GM10847 (cell line): ENCODE results near the gene CSE1L.

Experiments
- POLR2A ChIP-seq: IDR thresholded peaks from 2 replicates; pipeline ENCODE4 v1.6.1; 2011; ENCODE audit not compliant: insufficient read length; ENCODE audit errors: extremely low read depth

The CSE1L gene, protein sequence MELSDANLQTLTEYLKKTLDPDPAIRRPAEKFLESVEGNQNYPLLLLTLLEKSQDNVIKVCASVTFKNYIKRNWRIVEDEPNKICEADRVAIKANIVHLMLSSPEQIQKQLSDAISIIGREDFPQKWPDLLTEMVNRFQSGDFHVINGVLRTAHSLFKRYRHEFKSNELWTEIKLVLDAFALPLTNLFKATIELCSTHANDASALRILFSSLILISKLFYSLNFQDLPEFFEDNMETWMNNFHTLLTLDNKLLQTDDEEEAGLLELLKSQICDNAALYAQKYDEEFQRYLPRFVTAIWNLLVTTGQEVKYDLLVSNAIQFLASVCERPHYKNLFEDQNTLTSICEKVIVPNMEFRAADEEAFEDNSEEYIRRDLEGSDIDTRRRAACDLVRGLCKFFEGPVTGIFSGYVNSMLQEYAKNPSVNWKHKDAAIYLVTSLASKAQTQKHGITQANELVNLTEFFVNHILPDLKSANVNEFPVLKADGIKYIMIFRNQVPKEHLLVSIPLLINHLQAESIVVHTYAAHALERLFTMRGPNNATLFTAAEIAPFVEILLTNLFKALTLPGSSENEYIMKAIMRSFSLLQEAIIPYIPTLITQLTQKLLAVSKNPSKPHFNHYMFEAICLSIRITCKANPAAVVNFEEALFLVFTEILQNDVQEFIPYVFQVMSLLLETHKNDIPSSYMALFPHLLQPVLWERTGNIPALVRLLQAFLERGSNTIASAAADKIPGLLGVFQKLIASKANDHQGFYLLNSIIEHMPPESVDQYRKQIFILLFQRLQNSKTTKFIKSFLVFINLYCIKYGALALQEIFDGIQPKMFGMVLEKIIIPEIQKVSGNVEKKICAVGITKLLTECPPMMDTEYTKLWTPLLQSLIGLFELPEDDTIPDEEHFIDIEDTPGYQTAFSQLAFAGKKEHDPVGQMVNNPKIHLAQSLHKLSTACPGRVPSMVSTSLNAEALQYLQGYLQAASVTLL

DNA sequence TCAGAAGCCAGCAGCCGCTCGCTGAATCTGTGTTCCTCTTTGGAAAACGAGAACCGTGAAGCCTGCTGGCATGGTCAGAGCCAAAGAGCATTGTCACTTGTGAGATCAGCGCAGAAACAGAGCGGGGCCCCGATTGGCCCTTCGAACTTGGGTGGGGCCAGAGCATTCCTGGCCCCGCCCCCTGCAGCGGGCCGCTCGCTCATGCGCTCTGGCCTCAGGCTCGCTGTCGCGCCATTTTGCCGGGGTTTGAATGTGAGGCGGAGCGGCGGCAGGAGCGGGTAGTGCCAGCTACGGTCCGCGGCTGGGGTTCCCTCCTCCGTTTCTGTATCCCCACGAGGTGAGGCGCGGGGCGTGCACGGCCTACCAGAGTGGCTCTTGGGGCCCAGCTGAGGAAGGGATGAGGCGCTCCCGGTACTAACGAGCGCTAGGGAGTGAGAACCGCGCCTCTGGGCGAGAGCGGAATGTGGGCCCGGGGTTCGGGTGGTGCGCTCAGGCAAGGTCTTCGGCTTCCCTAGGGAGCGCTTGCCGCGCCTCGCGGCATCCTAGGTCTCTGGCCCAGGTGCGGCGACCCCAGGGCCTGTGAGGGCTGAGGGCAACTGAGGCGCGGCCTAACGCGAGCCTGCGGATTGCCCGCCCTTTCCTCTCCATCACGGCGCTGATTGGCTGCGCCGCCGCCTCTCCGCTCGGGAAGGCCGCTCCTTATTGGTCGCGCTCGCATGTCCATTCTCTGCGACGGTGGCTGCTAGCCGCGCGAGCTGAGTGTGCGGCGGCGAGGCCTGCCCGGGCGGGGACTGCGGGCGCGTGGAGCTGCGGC, at the start of gene CSE1L:
Gene CSE1L (plus strand): TSS at position 226 of the 814 bp plus-strand sequence. CDS start 12,152 bp downstream, outside the sequence.
- peak; percentile 77 for TF ChIP-seq POLR2A

DNA sequence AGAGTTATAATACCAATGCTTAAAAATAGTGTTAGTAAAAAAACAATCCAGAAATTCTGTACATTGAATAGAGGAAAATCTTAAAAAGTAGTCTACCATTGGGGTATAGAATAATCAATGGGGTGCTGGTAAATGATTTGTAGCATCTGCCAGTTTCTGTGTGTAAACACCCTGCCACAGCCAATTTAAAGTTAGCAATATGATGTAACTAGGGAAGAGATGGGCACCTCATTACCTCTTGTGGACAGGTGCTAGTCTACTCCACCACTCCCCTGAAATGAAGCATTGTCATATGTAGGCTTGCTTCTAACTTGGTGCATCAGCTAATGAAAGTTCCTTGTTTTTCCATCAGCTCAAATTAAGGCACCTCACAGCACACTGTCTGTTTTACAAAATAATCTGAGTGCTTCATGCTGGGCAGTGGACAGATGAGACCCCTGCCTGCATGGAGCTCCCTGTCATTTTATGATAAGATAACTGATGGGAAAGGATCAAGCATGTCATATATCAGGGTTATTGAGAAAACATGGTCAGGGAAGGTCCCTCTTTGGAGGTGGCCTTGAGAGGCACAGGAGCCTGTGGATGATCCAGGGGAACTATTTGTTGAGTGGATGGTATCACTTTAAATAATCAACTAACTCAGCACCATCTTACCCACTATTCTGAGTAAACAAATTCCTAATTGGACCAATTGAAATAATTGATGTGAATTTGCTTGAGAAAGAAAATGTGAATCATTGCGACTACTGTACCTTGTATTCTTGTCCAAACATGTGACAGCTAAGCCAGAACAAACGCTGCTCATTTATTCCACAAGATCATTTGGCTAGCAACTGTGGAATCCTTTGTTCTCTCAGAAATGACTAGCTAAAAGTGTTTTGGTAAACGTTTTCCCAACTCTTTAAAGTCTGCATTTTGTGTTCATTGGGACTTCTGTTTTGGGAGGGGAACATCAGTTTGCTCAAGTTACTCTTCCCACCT, 45.9 kb upstream of the CSE1L start:
- no peak for TF ChIP-seq POLR2A

DNA sequence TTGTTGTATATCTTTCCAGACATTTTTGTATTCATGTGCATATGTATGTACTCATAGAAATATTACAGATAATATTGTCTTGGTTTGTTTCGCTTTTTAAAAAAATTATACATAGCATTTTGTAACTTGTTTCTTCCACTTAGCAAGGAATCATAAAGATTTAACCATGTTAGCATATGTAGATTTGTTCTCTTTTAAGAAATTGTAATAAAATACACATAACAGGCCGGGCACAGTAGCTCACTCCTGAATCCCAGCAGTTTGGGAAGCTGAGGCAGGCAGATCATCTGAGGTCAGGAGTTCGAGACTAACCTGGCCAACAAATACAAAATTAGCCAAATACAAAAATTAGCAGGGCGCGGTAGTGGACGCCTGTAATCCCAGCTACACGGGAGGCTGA, 44.4 kb upstream of the CSE1L start:
- TF ChIP-seq POLR2A: no peak

DNA sequence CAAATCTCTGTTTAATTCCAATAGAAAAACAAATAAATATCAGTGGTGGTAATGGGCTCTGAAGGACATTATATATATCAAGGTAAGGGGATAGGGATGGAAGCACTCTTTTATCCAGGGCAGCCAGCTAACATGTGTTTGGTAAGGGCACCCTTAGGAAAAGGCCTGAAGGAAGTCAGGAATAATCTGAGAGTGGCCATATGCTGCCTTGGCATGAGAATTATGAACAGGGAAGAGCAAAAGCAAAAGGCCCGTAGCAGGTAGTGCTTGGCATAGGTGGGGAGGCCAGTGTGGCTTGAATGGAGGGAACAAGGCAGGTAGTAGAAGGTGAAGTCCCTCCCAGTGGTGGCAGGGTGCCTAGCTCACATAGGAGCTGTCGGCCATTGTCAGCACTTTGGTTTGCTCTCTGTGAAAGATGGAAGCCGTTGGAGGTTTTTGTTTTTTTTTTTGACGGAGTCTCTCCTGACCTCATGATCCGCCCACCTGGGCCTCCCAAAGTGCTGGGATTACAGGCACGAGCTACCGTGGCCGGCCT, 39.6 kb upstream of the CSE1L start:
- no peak for TF ChIP-seq POLR2A

DNA sequence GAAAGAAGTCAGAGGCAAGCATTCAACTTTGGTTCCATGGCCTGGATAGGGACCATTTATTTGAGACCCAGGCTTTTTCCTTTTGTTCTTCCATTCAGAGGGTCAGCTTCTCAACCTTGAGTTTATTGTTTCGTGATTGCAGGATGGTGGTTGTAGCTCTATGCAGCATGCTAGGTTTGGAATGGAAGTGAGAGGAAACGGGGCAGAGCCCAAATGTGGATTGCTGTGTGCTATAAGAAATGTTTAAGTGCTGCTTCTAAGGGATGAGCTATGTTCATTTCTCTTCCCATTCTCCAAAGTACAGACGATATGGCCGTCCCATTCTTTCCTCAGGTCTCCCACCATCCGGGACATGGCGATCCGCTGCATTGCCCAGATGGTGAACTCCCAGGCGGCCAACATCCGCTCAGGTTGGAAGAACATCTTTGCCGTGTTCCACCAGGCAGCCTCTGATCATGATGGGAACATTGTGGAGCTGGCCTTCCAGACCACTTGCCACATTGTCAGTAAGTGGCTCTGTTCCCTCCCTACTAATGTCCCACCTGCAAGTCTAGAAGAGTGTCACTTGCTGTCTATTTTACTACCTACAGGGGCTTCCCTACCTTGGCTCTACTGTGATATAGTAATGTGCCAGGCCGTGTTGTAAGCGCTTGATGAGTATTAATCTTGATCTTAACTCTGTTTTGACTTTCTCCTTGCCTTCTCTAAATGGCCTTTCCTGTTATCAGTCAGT, 36.0 kb upstream of the CSE1L start:
- no peak for TF ChIP-seq POLR2A

DNA sequence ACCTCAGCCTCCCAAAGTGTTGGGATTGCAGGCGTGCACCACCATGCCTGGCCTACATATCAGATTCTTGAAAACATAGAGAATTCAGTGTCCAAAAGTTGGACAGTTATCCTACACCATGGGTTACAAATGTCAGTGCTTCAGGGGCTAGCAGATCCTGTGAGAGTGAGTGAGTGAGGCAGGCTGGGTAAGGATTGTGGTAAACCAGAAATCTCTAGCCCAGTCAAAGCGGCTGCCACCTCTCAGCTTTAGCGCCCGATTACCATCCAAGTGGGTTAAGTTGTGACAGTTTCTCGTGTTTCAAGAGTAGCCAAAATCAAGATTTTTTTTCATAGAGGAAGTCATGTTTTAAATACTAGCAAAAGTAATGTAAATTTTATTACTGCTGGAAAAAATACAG, 21.9 kb upstream of the CSE1L start:
- TF ChIP-seq POLR2A: no peak

DNA sequence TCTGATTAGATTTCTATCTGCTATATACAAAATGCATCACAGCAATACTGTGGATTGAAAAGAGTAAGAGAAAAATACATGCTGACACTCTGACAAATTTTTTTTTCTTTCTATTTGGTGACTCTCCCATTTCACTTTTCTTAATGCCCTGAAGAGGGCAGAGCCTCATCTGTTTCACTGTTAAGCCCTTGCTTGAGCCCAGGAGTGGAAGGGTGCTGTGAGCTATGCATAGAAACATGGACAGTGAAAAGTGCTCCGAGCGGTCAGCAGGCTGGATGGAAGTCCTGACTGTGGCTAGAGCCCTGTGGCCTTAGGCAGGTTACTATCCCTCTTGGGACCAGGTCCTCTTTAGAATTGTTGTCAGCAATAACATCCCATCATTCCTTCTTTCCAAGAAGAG, 17.4 kb upstream of the CSE1L start:
- no peak for TF ChIP-seq POLR2A

DNA sequence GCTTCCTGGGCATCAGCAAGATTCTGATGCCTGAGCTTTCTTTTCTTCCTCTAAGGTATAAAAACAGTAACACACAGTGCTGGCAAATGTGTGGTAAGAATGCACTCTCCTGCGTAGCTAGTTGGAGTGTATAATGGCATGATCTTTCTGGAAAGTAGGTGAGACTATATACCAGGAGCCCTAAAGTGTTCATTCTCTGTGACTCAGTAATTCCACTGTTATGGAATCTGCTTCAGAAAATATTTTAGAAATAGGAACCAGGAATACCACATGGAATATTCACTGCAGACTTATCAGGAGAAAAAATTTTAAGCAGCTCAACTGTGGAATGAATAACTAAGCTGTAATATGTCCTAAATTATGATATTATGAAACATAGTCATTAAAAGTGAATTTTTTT, 16.9 kb upstream of the CSE1L start:
- no peak for TF ChIP-seq POLR2A

DNA sequence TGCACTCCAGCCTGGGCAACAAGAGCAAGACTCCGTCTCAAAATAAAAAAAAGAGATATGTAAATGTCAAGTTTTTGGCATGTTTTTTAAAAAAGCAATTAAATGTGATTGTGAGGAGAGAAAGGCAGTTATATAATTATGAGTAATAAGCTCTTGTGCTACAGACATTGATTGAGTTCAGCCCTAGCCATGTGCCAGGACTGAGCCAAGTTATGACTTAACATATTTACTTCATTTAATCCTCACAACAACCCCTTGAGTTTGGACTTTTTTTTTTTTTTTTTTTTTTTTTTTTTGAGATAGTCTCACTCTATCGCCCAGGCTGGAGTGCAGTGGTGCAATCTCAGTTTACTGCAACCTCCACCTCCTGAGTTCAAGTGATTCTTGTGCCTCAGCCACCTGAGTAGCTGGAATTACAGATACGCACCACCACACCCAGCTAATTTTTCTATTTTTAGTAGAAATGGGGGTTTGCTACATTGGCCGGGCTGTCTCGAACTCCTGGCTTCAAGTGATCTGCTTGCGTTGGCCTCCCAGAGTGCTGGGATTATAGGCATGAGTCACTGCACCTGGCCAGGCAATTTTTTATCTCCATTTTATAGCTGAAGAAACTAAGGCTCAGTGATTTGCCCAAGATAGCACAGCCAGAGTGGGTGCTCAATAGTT, 15.0 kb upstream of the CSE1L start:
- TF ChIP-seq POLR2A: no peak

DNA sequence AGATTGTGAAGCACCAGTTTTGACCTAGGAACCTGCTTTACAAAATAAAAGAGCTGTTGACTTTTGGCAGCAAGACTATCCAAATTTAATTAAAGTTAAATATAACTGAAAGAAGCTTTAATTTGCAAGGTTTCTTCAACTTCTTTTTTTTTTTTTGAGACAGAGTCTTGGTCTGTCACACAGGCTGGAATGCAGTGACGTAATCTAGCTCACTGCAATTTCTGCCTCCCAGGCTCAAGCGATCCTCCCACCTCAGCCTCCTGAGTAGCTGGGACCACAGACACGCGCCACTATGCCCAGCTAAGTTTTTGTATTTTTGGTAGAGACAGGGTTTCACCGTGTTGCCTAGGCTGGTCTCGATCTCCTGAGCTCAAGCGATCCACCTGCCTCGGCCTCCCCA, 13.7 kb upstream of the CSE1L start:
- no peak for TF ChIP-seq POLR2A

DNA sequence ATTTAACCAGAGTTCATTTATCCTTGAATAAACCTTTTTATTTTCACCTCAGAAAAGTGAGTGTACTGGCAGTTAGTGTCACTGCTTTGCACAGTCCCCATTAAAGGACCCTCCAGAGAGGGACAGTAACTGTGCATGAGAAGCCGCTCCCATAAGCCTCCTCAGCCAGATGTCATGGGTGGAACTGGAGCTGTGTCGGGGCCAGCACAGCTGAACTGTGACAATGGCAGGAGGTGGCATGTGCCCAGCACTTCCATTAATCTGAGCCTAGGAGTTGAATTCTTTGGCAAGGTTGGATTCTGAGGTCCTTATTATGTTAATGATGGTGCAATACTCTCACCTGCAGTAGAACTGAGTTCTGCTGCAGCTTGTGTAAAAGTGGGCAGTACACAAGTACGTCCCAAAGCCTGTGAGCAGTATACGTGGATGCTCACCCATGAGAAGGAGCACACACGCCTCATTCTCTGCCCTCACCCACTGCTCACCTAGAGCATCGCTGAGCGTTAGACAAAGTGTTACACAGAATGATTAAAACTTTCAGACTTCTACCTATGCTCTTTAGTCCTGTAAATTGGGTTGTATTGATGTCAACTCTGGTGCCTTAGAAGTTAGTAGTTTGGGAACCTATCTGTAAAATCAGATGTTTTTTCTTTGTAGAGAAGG, 11.9 kb upstream of the CSE1L start:
- no peak for TF ChIP-seq POLR2A

DNA sequence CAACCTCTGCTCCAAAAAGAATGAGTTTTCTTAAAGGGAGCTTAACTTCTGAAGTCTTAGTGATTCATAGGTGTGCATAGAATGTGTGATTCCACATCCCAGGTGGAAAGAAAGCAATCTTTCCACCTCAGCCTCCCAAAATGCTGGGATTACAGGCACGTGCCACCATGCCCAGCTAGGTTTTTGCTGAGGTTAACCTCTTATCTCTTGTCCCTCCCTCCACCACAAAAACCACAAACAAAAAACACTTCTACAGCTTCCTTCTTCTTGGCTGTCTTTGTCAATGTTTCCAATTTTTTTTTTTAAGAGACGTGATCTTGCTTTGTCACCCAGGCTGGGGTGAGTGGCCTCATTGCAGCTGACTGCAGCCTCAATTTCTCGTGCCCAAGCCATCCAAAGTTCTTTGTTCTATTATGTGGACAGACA, 8.1 kb upstream of the CSE1L start:
- no peak for TF ChIP-seq POLR2A

DNA sequence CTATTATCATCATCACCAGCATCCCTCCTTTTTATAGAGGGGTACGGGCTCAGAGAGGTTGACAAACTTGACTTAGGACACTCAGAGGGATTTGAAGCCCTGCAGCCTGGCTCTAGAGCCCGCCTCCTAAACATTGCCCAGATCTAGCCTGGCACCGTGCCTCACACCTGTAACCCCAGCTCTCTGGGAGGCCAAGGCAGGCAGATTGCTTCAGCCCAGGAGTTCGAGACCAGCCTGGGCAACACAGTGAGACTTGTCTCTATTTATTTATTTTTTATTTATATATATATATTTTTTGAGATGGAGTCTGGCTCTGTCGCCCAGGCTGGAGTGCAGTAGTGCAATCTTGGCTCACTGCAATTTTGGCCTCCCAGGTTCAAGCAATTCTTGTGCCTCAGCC, 6.3 kb upstream of the CSE1L start:
- no peak for TF ChIP-seq POLR2A
